Fibroblast of skin of abdomen (primary cell): Measurements from ENCODE around the gene SNX32.
"Not testable (repeated sequence)": the region's sequence is repeated elsewhere in the genome, so short reads cannot be mapped to it uniquely, and the experiment has no call there.

ENCODE experiments used
- DNase-seq: peaks from one replicate; pipeline ENCODE4 v3.0.0-alpha.2; 2013

SNX32 gene

GRCh38 chr11:65887723-65888162 is 54.0 kb downstream of the SNX32 start:
- no peak for DNase-seq

GRCh38 chr11:65888163-65888814 is 54.5 kb downstream of the SNX32 start, which contains the start of gene FIBP:
Gene FIBP, minus strand, starts transcription at chr11:65888471. Its CDS starts 53 bp downstream, at chr11:65888418.
- peak; percentile 98 for DNase-seq

GRCh38 chr11:65890324-65891218 is 56.8 kb downstream of the SNX32 start, which contains the start of gene CCDC85B:
Gene CCDC85B, plus strand, starts transcription at chr11:65890673. Its CDS starts 111 bp downstream, at chr11:65890784.
- peak; percentile 96 for DNase-seq

GRCh38 chr11:65891219-65892136 is 57.7 kb downstream of the SNX32 start:
- no peak for DNase-seq

GRCh38 chr11:65892137-65892540 is 58.4 kb downstream of the SNX32 start:
- DNase-seq, result not testable (repeated sequence)

GRCh38 chr11:65892661-65893317 is 59.0 kb downstream of the SNX32 start:
- no peak for DNase-seq

- no peak for DNase-seq
Observed at GRCh38 chr11:65894034-65894591, 60.4 kb downstream of the SNX32 start.

GRCh38 chr11:65895482-65895981 is 61.8 kb downstream of the SNX32 start:
- DNase-seq, result no peak

- DNase-seq, result no peak
Observed at GRCh38 chr11:65896034-65896999, 62.6 kb downstream of the SNX32 start.

- no peak for DNase-seq
Observed at GRCh38 chr11:65897020-65897471, 63.3 kb downstream of the SNX32 start.

GRCh38 chr11:65898656-65899355 is 65.0 kb downstream of the SNX32 start:
- no peak for DNase-seq

GRCh38 chr11:65899356-65900124 is 65.8 kb downstream of the SNX32 start:
- DNase-seq, result peak; percentile 79

- DNase-seq, result peak; percentile 95
Observed at GRCh38 chr11:65900125-65900898, 66.5 kb downstream of the SNX32 start, which contains the start of gene FOSL1. Gene FOSL1, minus strand, starts transcription at chr11:65900388. Its CDS starts 49 bp downstream, at chr11:65900339.

- DNase-seq, result no peak
Observed at GRCh38 chr11:65900899-65901180, 67.1 kb downstream of the SNX32 start.

- DNase-seq, result peak; percentile 91
Observed at GRCh38 chr11:65903068-65903481, 69.3 kb downstream of the SNX32 start.
